ENCODE results near the gene PYURF.
"Not testable (repeated sequence)": the region's sequence is repeated elsewhere in the genome, so short reads cannot be mapped to it uniquely, and the experiment has no call there.

PYURF gene, protein sequence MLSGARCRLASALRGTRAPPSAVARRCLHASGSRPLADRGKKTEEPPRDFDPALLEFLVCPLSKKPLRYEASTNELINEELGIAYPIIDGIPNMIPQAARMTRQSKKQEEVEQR

DNA sequence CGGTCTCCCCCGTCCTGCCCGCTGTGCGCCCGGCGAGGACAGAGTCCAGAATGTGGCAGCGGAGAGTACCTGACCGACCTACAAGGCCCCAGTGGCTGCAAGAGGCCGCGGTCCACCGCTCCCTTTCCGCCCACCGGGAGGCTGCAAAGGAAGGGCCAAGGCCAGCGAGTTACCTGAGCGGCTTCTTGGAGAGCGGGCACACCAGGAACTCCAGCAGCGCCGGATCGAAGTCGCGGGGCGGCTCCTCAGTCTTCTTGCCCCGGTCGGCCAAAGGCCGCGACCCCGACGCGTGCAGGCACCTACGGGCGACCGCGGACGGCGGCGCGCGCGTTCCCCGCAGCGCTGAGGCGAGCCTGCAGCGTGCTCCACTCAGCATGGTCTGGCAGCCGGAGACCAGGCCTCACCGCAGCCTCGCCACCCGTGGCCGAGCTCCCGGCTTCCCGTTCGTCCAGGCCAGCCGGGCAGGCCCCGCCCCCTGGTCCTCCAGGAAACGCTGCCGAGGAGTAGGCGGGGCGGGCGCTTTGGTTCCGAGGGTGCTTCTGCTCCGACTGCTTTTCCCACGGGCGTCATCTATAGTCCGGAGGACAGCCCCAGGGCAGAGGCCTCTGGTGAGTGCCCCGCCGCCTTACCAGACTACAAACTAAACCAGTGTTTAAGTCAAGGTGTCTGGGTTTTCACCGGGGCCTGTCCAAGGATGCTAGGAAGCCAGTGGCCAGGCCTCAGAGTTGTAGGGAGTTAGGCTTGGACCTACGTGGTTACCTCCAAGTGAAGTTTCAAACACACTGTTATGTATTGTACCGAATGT is at the start of gene PYURF:
Gene PYURF, minus strand, starts transcription at position 452 of the 805 bp plus-strand sequence. Its CDS starts 76 bp downstream, at position 376.
- peak; percentile 86 for DNase-seq

DNA sequence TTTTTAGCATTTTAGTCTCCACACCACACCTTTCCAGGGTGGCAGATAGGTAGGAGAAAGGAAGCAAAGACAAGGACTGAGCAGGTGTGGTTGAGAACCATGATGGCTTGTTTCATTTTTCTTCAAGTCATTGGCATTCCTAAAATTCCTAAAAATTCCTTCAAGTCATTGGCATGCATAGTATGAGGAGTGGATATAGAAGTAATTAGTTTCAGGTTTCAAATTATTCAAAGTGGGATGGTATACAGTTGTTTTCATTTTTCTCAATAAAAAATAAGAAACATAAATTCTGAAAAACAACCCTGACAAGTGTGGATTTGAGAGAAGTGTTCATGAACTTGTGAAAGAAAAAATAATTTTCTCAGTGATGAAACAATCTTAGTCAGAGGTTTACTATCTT is 46.4 kb upstream of the PYURF start:
- DNase-seq = no peak

DNA sequence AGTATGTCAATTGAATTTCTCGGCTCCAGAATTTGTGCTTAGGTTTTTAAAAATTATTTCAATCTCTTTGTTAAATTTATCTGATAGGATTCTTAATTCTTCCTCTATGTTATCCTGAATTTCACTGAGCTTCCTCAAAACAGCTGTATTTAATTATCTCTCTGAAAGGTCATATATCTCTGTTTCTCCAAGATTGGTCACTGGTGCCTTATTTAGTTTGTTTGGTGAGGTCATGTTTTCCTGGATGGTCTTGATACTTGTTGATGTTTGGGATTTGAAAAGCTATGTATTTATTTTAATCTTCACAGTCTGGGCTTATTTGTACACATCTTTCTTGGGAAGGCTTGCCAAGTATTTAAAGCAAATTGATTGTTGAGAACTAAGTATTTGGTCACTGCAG is 44.0 kb upstream of the PYURF start:
- no peak for DNase-seq

DNA sequence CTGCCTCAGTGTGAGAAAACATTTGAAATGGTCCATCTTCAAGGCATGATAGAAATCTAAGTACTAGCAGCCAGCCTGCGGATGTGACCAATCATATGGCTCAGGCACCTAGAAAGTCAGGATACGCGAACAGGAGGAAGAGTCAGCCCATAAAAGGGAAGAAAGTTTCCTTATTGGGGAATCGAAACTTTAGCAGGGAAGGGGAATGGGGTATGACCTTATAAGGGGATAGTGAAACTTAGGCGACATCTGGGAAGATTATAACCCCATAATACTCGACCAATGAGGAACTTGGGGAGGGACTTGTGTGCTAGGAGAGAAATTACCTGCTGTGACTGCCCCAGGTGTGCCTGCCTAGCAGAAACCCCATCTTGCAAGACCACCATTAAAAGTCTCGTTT is 26.2 kb upstream of the PYURF start:
- DNase-seq = no peak

DNA sequence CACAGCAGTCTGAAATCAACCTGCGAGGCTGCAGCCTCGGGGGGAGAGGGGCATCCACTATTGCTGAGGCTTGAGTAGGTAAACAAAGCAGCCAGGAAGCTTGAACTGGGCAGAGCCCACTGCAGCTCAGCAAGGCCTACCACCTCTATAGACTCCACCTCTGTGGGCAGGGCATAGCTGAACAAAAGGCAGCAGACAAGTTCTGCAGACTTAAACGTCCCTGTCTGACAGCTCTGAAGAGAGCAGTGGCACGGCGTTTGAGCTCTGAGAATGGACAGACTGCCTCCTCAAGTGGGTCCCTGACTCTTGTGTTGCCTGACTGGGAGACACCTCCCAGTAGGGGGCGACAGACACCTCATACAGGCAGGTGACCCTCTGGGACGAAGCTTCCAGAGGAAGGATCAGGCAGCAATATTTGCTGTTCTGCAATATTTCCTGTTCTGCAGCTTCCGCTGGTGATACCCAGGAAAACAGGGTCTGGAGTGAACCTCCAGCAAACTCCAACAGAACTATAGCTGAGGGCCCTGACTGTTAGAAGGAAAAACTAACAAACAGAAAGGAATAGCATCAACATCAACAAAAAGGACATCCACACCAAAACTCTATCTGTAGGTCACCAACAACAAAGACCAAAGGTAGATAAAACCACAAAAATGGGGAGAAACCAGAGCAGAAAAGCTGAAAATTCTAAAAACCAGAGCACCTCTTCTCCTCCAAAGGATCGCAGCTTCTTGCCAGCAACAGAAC is 15.9 kb upstream of the PYURF start:
- DNase-seq = not testable (repeated sequence)

DNA sequence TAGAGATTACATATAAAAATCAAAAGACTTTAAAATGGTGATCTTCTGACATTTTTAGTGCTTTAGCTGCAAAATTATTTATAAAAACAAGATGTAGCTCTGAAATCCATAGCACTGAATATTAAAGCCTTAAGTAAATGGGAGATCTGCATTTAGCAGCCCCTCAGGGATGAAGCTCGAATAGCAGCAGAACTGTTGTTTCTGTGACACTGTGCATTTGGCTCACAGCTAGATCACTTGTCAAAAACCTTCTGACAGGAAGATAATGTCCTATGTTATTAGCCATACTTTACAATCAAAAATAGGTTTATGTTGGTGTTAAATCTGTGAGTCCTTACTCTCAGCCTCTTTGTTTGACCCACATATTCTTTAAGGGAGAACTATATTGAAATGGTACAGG is 14.1 kb upstream of the PYURF start:
- no peak for DNase-seq

DNA sequence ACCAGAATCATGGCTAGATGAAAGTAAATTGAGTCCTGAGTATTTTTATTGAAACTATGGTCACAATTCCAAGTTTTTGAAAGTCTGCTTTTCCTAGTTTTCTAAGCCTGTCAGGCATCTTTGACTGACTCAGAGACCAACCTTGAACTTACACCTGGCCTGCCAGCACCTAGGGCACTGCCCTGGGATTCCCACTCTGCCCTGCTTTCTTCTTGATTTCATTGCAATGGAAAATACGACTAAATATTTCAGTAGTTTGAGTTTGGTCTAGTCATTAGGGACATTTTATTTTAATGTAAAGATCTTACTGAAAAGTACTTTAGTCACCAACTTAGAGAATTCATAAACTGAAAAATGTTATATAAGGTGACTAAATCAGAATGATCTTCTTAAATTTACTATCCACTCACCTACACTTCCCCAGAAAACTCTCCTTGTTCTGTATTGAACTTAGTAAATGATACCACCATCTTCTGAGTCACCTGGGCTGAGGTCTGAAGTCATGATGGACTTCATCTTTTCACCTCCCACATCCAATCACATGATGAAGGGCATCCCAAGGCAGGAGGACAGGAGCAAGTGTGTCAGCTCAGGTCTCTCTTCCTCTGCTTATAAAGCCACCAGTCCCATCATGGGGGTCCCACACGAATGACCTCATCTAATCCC is 11.6 kb upstream of the PYURF start:
- no peak for DNase-seq

DNA sequence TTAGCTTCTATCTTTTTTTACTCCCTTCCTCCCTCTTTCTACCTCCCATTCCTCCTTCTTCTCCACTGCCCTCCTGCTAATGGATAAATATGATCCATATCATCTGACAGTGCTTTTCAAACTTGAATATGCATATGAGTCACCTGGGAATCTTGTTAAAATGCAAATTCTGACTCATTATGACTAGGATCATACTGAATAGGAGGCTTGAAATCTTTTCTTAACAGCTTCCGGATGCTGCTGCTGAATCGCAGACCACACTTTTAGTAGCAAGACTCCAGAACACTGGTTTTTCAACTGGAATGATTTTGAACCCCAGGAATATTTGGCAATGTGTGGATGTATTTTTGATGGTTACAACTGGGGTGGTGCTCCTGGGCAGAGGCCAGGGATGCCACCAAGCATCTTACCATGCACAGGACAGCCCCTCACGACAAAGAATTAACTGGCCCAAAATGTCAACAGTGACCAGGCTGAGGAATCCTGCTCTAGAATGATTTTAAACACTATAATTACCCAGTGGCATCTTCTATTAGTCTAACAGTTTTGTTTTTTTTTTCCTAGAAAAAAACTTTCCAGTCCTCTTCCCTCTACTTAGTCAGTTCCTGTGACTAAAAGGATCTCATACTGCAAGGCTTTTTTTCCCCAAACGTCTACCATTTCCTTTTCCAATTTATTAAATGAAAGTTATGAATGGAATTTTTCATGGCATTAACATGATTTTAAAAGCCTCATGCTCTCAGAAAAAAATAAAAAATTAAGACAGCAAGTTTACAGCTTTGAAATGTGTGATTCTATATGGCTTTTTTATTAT is 10.6 kb upstream of the PYURF start:
- DNase-seq = no peak

DNA sequence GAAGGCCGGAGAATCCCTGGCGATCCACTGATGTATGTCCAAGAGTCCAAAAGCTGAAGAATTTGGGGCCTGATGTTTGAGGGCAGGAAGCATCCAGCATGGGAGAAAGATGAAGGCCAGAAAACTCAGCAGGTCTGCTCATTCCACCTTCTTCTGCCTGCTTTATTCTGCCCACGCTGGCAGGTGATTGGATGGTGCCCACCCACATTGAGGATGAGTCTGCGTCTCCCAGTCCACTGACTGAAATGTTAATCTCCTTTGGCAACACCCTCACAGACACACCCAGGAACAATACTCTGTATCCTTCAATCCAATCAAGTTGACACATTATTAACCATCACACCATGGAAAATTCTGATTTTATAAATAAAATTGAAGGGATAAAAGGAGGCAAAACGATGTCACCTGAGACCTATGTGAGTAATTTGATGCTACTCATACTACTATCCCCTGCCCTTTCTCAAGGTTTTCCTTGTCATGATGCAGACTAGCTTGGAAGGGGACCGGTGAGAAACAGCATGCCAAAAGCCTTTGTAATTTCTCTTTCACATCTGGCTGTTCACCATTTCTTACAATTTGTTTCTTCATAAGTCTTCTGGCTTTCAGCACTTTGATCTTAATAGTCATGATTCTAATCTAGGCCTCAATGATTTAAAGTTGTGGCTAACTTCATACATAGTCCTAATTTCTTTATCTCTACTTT is 9.7 kb upstream of the PYURF start:
- DNase-seq = no peak

DNA sequence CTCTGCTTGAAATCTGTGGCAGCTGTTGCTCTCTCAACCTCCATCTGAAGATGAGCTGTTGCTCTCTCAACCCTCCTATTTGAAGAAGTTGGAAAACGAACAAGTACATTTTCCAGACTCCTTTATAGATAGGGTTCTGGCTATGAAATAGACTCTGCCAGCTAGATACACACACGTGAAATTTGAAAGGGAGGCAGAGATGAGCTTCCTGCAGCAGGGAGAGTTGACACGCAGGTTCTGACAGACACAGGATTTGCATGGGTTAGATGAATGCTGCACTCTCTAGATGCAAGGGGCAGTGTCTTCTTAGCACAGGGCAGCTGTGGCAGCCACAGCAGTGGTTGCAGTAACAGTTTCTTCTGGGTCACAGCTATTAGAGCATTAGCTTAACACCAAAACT is 8.0 kb upstream of the PYURF start:
- DNase-seq = no peak

DNA sequence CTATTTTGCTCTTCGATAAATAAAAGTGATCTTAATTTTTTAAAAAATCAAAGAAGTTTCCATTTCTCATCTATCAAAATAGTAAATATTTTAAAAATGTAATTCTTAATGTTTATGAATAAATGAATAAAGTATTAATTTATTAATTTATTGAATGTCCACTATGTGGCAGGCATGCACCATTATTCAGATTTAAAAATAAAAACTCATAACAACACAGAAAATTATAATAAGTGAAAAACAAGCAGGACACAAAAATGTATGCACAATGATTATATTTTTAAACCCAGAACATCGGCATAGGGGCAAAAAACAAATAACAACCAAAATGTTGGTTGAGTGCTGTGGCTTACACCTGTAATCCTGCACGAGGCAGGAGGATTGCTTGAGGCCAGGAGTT is 5.3 kb upstream of the PYURF start:
- no peak for DNase-seq

DNA sequence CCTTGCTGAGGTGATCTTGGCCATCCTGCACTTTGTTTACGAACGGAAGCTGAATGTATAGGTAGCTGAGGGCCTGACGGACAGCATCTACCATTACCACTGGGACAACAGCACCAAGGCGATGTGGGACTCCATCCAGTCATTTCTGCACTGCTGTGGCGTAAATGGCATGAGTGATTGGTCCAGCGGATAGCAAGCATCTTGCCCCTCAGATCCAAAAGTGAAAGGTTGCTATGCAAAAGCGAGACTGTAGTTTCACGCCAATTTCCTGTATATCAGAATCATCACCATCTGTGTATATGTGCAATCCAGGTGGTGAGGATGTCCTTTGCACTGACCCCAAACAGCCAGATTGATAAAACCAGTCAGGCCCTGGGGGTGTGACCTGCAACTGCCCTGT is 4.2 kb upstream of the PYURF start:
- no peak for DNase-seq

DNA sequence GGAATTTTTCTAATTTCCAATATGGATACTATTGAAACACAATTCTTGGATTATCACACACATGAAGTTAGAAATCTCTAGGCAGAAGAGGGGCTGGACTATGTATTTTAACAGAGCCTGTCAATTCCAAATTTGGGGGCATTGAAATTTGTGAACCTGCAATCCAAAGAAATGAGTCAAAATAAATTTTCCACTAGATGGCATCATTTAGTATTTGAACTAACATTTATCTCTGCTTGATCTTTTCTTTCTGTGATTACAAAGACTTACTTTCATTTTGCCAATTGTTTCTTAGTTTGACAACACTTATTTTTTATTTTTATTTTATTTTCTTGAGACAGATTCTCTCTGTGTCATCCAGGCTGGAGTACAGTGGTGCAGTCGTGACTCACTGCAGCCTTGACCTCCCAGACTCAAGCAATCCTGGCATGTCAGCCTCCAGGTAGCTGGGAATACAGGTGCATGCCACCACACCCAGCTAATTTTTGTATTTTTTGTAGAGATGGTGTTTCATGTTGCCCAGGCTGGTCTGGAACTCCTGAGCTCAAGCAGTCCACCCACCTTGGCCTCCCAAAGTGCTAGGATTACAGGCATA is 2.7 kb upstream of the PYURF start:
- no peak for DNase-seq

DNA sequence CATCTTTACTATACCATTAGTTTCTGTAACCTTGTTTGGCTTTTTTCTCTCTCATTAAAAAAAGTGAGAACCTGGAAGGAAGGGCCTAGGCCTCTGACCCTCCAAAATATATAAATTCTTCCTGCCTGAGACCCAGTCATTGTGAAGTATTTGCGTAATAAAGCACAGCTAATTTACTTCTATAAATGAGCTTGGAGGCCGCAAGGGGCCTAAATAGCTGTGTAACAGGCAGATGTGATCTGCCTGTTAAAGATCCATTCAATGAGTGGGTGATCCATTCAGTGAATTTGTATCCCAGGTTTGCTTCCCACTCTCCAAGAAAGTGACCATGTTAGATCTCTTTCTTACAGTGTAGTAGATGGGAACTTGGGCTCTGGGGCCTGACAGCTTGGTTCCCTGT is 595 bp upstream of the PYURF start:
- no peak for DNase-seq

DNA sequence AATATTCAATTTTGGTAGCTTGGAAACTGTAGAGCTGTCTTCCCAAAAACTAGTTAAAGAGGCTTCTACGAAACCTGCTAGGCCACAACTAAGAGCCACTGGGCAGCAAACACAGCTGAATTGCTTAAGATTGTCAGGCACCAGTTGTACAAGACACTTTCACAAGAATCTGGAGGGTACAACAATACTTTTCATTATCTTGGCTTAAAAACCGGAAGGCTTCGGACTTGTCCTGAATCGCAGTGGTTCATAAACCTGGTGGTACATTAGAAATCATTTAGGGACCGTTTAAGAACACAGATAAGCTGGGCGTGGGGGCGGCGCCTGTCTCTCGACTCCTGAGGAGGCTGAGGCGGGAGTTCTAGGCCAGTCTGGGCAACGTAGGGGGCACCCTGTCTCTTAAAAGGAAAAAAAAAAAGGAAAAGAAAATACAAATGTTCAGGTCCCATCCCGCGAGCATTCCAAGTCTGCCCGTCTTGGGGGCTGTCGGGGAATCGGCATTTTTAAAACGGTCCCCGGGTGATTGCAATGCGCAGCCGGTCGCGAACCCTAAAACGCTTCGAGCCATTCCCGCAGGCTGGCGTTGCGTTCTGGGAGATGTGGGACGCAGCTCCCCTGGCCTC is 763 bp downstream of the PYURF start:
- DNase-seq = no peak

DNA sequence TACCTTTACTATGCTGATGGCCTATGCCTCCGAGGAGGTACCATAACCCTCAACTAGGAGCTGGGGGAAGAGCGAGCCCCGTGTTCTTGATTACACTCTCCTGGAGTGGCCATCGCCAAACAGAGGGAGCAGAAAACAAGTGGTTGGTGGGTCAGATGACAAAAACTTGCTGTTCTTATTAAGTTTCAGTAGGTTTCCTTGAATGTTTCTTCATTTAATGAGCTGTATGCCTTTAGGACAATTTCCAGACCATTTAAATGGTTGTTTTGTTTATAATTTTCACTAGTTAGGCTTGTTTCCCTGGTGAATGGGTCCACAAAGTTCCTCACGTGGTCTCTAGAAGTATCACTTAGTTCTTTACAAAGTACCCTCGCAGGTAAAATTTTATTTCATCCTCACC is 4.7 kb downstream of the PYURF start:
- no peak for DNase-seq

DNA sequence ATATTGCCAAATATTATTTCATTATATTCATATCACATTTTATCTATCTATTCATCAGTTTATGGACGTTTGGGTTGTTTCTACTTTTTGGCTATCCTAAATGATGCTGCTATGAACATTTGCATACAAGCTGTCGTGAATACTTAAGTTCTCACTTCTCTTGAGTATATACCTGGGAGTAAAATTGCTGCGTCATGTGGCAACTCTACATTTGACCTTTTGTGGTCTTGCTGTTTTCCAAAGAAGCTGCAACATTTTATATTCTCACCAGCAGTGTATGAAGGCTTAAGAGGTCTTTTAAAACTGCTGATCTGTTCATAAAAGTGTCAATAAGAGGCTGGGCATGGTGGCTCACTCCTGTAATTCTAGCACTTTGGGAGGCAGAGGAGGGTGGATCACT is 5.8 kb downstream of the PYURF start:
- DNase-seq = no peak

DNA sequence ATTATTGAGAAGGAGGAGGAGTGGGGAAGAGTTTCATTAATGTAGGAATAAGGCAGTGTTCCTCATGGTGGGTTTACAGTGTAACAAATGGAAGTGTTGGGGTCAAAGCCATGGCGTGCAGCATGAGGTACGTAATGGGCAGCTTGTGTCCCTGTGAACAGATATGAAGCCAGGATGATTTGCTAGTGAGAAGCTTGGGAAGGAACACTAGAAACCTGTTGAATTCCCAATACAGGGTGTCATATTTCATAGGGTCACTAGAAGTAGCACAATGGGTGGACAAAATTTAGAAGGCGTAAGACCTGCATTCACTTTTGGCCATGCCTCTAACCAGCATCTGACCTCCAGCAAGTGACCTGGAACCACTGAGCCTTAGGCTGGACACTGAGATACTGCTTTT is 6.8 kb downstream of the PYURF start:
- no peak for DNase-seq

DNA sequence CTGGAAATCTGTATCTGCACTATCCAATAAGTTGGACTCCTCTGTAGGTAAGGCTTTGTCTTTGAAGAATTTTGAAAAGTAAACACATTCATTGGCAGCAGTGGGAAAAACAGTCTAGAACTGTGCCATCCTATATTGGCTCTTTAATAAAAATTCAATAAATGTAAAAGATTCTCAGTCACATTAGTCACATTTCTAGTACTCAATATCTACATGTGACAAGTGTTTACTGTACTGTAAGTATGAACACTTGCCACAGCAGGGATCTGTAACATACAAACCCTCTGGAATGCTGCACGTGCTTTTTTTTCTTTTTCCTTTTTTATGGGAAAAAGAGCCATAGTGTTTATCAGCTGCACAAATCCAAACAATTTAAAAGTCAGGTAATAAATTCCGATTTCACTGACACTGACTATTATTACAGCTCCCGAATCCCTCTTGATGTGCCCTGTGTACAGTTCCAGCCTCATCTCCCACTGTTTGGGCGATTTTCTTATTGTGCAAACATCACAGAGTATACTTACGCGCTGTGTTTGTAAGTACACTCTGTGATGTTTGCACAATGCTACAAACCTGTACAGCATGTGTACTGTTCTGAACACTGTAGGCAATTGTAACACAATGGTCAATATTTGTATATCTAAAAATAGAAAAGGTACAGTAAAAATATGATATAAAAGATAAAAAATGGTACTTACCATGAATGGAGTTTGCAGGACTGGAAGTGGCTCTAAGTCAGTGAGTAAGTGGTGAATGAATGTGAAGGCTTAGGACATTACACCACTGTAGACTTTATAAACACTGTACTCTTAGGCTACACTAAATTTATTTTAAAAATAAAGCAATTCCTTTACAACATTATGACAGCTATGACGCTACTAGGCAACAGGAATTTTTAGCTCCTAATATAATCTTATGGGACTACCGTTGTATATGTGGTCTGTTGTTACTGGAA is 8.7 kb downstream of the PYURF start:
- DNase-seq = no peak

DNA sequence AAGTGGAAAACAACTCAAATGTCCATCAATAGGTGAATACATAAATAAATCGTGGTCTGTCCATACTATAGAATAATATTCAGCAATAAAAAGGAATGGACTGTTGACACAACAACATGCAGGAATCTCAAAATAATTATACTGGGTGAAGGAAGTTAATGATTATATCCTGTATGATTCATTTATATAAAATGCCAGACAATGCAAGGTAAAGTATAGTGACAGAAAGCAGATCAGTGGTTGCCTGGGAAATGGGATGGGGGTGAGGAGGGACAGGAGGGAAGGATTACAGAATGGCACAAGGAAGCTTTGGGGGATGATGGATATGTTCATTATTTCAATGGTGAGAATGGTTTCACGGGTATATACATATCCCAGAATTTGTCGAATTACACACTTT is 12.3 kb downstream of the PYURF start:
- DNase-seq = no peak

All from NCI-H1048 (cell line).